ENCODE measurements around the gene OR4C12. TPM values are rescaled to one million over a fixed set of nuclear protein-coding genes. Genes with fewer than 3 reads are reported as not detected.
"Not testable (repeated sequence)": the region's sequence is repeated elsewhere in the genome, so short reads cannot be mapped to it uniquely, and the experiment has no call there.

OR4C12 gene
- total RNA-seq: not detected in 2 replicates

- peaks cover 25% of the 10 kb centered on the region for H3K9me3 Mint-ChIP-seq
- H3K4me3 Mint-ChIP-seq (ENCODE audit: low read depth); H3K27me3 Mint-ChIP-seq (ENCODE audit: low read depth); intact Hi-C loops (cut with micrococcal nuclease); H3K4me1 Mint-ChIP-seq (ENCODE audit: low read depth); DNase-seq (ENCODE audit: low spot score); H3K36me3 Mint-ChIP-seq (ENCODE audit: low read depth); H3K27ac Mint-ChIP-seq: not testable (repeated sequence)
Measured at GRCh38 chr11:49982435-49982834, at the start of gene OR4C12. OR4C12 (minus strand) TSS chr11:49982535; CDS start chr11:49982501, 34 bp downstream.

- no peak for DNase-seq (ENCODE audit: low spot score)
- Mint-ChIP-seq H3K4me1 (ENCODE audit: low read depth) (no peaks in the 10 kb centered on the region), H3K27me3 (ENCODE audit: low read depth) (no peaks in the 10 kb centered on the region), H3K4me3 (ENCODE audit: low read depth) (no peak overlapping the region), H3K9me3 (peaks cover 51% of the 10 kb centered on the region), H3K36me3 (ENCODE audit: low read depth) (no peaks in the 10 kb centered on the region), H3K27ac (no peak overlapping the region)
- intact Hi-C loops (cut with micrococcal nuclease): no loop called here
Measured at GRCh38 chr11:50030193-50030592, 47.9 kb upstream of the OR4C12 start.

GRCh38 chr11:49995565-49995964, 13.2 kb upstream of the OR4C12 start:
- DNase-seq (ENCODE audit: low spot score): no peak
- Mint-ChIP-seq H3K27me3 (ENCODE audit: low read depth) (no peaks in the 10 kb centered on the region), H3K4me3 (ENCODE audit: low read depth) (no peak overlapping the region), H3K9me3 (peaks cover 6% of the 10 kb centered on the region), H3K4me1 (ENCODE audit: low read depth) (no peaks in the 10 kb centered on the region), H3K27ac (no peak overlapping the region), H3K36me3 (ENCODE audit: low read depth) (no peaks in the 10 kb centered on the region)
- intact Hi-C loops (cut with micrococcal nuclease): no loop called here

- H3K4me1 Mint-ChIP-seq (ENCODE audit: low read depth); intact Hi-C loops (cut with micrococcal nuclease); H3K4me3 Mint-ChIP-seq (ENCODE audit: low read depth); H3K36me3 Mint-ChIP-seq (ENCODE audit: low read depth); H3K27me3 Mint-ChIP-seq (ENCODE audit: low read depth); H3K27ac Mint-ChIP-seq; DNase-seq (ENCODE audit: low spot score): not testable (repeated sequence)
- H3K9me3 Mint-ChIP-seq: peaks cover 18% of the 10 kb centered on the region
Measured at GRCh38 chr11:49973439-49973838, 8.9 kb downstream of the OR4C12 start.

GRCh38 chr11:49952091-49952490, 30.2 kb downstream of the OR4C12 start, which contains the start of gene OR4C13:
OR4C13 (plus strand) TSS chr11:49952391; CDS start chr11:49952423, 32 bp downstream.
- no peaks in the 10 kb centered on the region for H3K36me3 Mint-ChIP-seq (ENCODE audit: low read depth)
- peaks cover 29% of the 10 kb centered on the region for H3K9me3 Mint-ChIP-seq
- no peaks in the 10 kb centered on the region for H3K4me1 Mint-ChIP-seq (ENCODE audit: low read depth)
- no peak within 1 kb of the TSS for H3K27ac Mint-ChIP-seq
- no peak within 1 kb of the TSS for H3K4me3 Mint-ChIP-seq (ENCODE audit: low read depth)
- H3K27me3 Mint-ChIP-seq (ENCODE audit: low read depth): no peaks in the 10 kb centered on the region
- intact Hi-C loops (cut with micrococcal nuclease): no loop called here
- no peak for DNase-seq (ENCODE audit: low spot score)

GRCh38 chr11:49948701-49949100, 33.6 kb downstream of the OR4C12 start:
- intact Hi-C loops (cut with micrococcal nuclease); H3K27ac Mint-ChIP-seq; H3K27me3 Mint-ChIP-seq (ENCODE audit: low read depth); H3K4me3 Mint-ChIP-seq (ENCODE audit: low read depth); H3K4me1 Mint-ChIP-seq (ENCODE audit: low read depth); DNase-seq (ENCODE audit: low spot score); H3K36me3 Mint-ChIP-seq (ENCODE audit: low read depth): not testable (repeated sequence)
- H3K9me3 Mint-ChIP-seq: peaks cover 24% of the 10 kb centered on the region

Other genes starting within 250 kb of the OR4C12 start
- gene OR4C13, start 30.1 kb downstream of the OR4C12 start, total RNA-seq: not detected in 2 replicates
- gene OR4C45, start 50.3 kb upstream of the OR4C12 start, total RNA-seq: not detected in 2 replicates

Measured in activated T-helper 2 cell treated with anti-CD3 and anti-CD28 coated beads, Interferon-gamma antibody, Interleukin-2, Interleukin-4, amounts not matched to agents 10 μg/mL and 5 μg/mL and 100 μg/mL, durations not matched to agents 14 hours and 24 hours and 36 hours (primary cell).